Osteoblast (primary cell): Measurements from ENCODE around the gene ITGB8. TPM values are rescaled to one million over a fixed set of nuclear protein-coding genes. Genes with fewer than 3 reads are reported as not detected.

ENCODE experiments used
- DNase-seq: peaks from one replicate; pipeline ENCODE4 v3.0.0; 2011; ENCODE audit warnings: low spot score, mixed read lengths; ENCODE audit not compliant: insufficient read length; ENCODE audit errors: missing footprints
- H2AFZ ChIP-seq: 2 replicates; pipeline ENCODE4 v1.6.0; 2011; ENCODE audit warnings: mild to moderate bottlenecking, low read length
- H3K27ac ChIP-seq: 2 replicates; pipeline ENCODE4 v1.5.1; 2011; ENCODE audit warnings: mild to moderate bottlenecking, low read depth, low read length, moderate library complexity
- H3K27me3 ChIP-seq: 2 replicates; pipeline ENCODE4 v1.6.0; 2012; ENCODE audit warnings: mild to moderate bottlenecking, control low read depth, inconsistent platforms, low read length, moderate library complexity; ENCODE audit not compliant: insufficient read depth
- H3K36me3 ChIP-seq: 2 replicates; pipeline ENCODE4 v1.5.1; 2011; ENCODE audit warnings: mild to moderate bottlenecking, low read length, control low read depth, moderate library complexity; ENCODE audit not compliant: insufficient read depth
- H3K4me1 ChIP-seq: 2 replicates; pipeline ENCODE4 v1.5.1; 2011; ENCODE audit warnings: mild to moderate bottlenecking, low read length, control low read depth, moderate library complexity; ENCODE audit not compliant: insufficient read depth
- H3K4me2 ChIP-seq: 2 replicates; pipeline ENCODE4 v1.6.0; 2011; ENCODE audit warnings: mild to moderate bottlenecking, low read length; ENCODE audit not compliant: insufficient read depth
- H3K4me3 ChIP-seq: fragments of 200-600 bp; sonication (generic); 3 replicates; pipeline ENCODE4 v1.5.1; 2012; ENCODE audit warnings: mild to moderate bottlenecking, low read length, inconsistent platforms; ENCODE audit not compliant: insufficient read depth
- H3K79me2 ChIP-seq: 2 replicates; pipeline ENCODE4 v1.6.0; 2012; ENCODE audit warnings: mild to moderate bottlenecking, low read length, control low read depth, inconsistent platforms; ENCODE audit not compliant: insufficient read depth
- H3K9me3 ChIP-seq: 2 replicates; pipeline ENCODE4 v1.5.1; 2011; ENCODE audit warnings: low read depth, low read length, control low read depth
- H4K20me1 ChIP-seq: 2 replicates; pipeline ENCODE4 v1.6.0; 2012; ENCODE audit warnings: mild to moderate bottlenecking, low read length, control low read depth; ENCODE audit not compliant: insufficient read depth
- total RNA-seq: library from RNA; depleted of rRNA; stranded (reverse); fragments of >200 nt; gene quantifications from 2 replicates; pipeline ENCODE4 v1.2.3, GENCODE V29; 2012
- TF ChIP-seq, protein P1 (sequence below): IDR thresholded peaks from 2 replicates; pipeline ENCODE4 v1.5.1; 2011; ENCODE audit warnings: mild to moderate bottlenecking, low read depth, low read length, moderate library complexity; ENCODE audit errors: extremely low read depth

Gene ITGB8
- total RNA-seq, 1 donor: 35.1 TPM

GRCh38 chr7:20284771-20285143 is 45.9 kb upstream of the ITGB8 start:
- Histone ChIP-seq H3K36me3 (no peaks in the 10 kb centered on the region), H4K20me1 (no peaks in the 10 kb centered on the region), H3K79me2 (no peaks in the 10 kb centered on the region), H3K4me2 (no peak overlapping the region), H3K4me3 (no peak overlapping the region), H3K9me3 (no peaks in the 10 kb centered on the region), H3K27ac (no peak overlapping the region), H3K27me3 (no peaks in the 10 kb centered on the region), H2AFZ (no peak overlapping the region), H3K4me1 (peaks cover 7% of the 10 kb centered on the region)
- TF ChIP-seq, protein P1, sequence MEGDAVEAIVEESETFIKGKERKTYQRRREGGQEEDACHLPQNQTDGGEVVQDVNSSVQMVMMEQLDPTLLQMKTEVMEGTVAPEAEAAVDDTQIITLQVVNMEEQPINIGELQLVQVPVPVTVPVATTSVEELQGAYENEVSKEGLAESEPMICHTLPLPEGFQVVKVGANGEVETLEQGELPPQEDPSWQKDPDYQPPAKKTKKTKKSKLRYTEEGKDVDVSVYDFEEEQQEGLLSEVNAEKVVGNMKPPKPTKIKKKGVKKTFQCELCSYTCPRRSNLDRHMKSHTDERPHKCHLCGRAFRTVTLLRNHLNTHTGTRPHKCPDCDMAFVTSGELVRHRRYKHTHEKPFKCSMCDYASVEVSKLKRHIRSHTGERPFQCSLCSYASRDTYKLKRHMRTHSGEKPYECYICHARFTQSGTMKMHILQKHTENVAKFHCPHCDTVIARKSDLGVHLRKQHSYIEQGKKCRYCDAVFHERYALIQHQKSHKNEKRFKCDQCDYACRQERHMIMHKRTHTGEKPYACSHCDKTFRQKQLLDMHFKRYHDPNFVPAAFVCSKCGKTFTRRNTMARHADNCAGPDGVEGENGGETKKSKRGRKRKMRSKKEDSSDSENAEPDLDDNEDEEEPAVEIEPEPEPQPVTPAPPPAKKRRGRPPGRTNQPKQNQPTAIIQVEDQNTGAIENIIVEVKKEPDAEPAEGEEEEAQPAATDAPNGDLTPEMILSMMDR: no peak
- DNase-seq: no peak

- H3K79me2 ChIP-seq: no peaks in the 10 kb centered on the region
- no peaks in the 10 kb centered on the region for H3K36me3 ChIP-seq
- H3K27ac ChIP-seq: no peak overlapping the region
- H3K4me3 ChIP-seq: no peak overlapping the region
- no peaks in the 10 kb centered on the region for H3K9me3 ChIP-seq
- no peaks in the 10 kb centered on the region for H3K4me1 ChIP-seq
- TF ChIP-seq, protein P1: no peak
- no peaks in the 10 kb centered on the region for H4K20me1 ChIP-seq
- no peaks in the 10 kb centered on the region for H3K27me3 ChIP-seq
- no peak overlapping the region for H3K4me2 ChIP-seq
- DNase-seq: no peak
- no peak overlapping the region for H2AFZ ChIP-seq
These were observed 43.4 kb upstream of the ITGB8 start for GRCh38 chr7:20287317-20287716.

DNA sequence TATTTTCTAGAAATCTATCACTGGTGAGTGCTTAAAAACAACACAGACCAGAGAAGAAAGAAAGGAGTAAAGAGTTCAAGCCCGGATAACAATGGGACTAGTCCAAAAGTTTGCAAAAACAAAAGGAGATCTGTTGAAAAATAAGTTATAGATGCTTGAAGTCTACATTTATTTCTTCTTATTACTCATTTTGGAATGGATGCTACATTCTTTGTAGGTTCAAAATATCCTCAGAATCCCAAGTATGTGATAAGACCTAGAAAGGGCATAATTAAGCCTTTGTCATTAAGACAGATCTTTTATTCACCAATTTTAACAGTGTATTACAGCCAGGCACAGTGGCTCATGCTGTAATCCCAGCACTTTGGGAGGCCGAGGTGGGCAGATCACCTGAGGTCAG is 42.7 kb upstream of the ITGB8 start:
- Histone ChIP-seq H3K27ac (no peak overlapping the region), H3K4me2 (no peak overlapping the region), H3K9me3 (no peaks in the 10 kb centered on the region), H3K4me1 (no peaks in the 10 kb centered on the region), H2AFZ (peak overlapping the region; percentile 46), H3K4me3 (no peak overlapping the region), H3K36me3 (no peaks in the 10 kb centered on the region), H3K27me3 (no peaks in the 10 kb centered on the region), H4K20me1 (no peaks in the 10 kb centered on the region), H3K79me2 (no peaks in the 10 kb centered on the region)
- TF ChIP-seq, protein P1: no peak
- no peak for DNase-seq

GRCh38 chr7:20290505-20291111 is 40.1 kb upstream of the ITGB8 start:
- H2AFZ ChIP-seq: no peak overlapping the region
- H3K4me2 ChIP-seq: no peak overlapping the region
- TF ChIP-seq, protein P1: no peak
- H3K36me3 ChIP-seq: no peaks in the 10 kb centered on the region
- H4K20me1 ChIP-seq: no peaks in the 10 kb centered on the region
- H3K4me1 ChIP-seq: no peaks in the 10 kb centered on the region
- H3K27me3 ChIP-seq: no peaks in the 10 kb centered on the region
- H3K4me3 ChIP-seq: no peak overlapping the region
- DNase-seq: no peak
- H3K79me2 ChIP-seq: no peaks in the 10 kb centered on the region
- H3K27ac ChIP-seq: no peak overlapping the region
- H3K9me3 ChIP-seq: no peaks in the 10 kb centered on the region
